HCEC 1CT (cell line): ENCODE measurements around the gene CTSO.
A peak's percentile ranks its signal among the peaks of the same experiment; 100 is the strongest.

Source experiments
- DNase-seq: peaks from one replicate; pipeline ENCODE4 v3.0.0-alpha.2; 2017

Gene CTSO, protein sequence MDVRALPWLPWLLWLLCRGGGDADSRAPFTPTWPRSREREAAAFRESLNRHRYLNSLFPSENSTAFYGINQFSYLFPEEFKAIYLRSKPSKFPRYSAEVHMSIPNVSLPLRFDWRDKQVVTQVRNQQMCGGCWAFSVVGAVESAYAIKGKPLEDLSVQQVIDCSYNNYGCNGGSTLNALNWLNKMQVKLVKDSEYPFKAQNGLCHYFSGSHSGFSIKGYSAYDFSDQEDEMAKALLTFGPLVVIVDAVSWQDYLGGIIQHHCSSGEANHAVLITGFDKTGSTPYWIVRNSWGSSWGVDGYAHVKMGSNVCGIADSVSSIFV

DNA sequence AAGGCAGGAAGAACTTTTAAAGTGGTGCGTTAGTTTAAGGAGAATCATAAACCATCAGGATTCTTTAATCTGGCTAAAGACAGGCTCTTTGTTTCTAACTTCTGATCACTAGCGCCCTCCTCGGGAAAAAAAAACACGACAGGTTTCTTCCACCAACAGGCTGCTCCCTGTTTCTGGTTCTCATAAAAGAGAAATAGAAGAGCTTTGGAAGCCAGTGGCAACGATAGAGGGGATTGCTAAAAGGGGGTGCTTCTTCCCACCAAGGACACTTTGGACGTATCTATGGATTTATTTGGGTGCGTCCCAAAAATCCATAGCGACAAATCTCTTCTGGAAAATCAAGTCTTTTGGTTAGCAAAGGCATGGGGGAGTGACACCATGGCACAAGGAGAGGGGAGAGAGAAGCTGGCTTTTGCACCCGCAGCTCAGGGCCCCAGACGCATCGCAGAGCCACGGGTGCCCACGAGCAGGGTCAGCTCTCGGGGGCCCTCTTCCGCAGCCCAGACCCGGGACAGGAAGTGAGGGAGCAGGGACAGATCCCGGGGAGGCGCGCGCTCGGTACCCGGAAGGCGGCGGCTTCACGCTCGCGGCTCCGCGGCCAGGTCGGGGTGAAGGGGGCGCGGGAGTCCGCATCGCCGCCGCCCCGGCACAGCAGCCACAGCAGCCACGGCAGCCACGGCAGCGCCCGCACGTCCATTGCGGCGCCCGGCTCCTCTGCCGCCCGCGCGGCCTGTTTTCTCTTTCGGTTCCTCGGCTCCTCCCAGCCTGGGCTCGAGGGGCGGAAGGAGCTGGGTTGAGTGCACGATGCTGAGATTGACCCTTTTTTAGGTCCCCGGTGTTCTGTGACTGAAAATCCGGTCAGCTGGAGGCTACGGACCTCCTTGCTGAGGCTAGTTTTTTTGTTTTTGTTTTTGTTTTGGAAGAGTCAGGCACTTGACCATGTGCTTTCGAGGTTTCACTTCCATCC, at the start of gene CTSO:
Gene CTSO (minus strand): TSS at position 716 of the 967 bp plus-strand sequence. CDS start 19 bp downstream, at position 697.
- DNase-seq = peak; percentile 65

DNA sequence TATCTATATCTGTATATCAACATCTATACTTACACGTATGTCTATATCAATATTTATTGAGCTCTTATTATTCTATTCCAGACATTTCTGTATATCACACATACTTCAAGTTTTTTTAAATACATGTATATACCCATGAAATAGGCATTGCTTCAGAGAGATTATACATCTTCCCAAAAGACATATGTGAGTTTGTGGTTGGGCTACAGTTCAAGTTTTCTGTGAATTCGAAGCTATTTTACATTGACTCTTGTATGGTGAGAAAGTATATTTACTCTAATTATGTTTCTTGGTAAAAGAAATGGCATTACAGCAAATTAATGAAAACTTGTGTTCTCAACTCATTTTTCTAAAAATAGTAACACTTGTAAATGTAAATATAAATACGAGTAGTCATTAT, 46.8 kb upstream of the CTSO start:
- no peak for DNase-seq

DNA sequence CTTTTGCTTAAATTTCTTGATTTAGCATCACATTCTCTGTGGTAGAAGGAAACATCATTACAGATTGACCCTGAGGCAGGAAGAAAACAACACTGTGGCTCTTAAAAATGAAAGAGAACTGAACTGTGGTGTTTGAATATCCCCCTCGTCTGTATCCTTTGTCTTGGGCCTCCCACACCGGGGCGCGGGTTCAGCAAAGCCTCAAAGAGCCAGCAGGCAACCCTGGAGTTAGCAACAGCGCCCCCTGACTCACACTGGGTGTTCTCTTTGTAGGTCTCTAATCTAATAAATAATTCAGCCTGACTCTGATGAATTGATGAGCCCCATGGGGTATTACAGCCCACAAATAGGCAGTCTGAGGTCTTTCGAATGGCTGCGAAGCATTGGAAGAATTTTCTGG, 46.1 kb upstream of the CTSO start:
- no peak for DNase-seq

DNA sequence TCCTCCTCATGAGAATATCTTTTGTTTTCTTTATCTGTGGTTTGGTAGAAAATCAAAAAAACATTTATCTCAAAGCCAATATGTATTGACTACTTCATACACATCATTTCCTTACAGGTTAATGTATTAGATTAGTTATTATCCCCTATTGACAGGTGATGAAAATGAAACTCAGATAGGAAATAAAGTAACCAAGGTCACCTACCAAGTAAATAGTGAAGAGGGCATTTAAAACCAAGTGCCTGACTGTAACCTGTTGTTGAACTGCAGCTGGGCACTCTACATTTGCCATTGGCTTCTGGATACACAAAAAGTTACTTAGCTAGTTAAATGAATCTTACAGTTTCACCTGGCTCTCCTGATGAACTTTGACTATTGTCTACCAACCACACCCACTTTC, 41.4 kb upstream of the CTSO start:
- DNase-seq = no peak

DNA sequence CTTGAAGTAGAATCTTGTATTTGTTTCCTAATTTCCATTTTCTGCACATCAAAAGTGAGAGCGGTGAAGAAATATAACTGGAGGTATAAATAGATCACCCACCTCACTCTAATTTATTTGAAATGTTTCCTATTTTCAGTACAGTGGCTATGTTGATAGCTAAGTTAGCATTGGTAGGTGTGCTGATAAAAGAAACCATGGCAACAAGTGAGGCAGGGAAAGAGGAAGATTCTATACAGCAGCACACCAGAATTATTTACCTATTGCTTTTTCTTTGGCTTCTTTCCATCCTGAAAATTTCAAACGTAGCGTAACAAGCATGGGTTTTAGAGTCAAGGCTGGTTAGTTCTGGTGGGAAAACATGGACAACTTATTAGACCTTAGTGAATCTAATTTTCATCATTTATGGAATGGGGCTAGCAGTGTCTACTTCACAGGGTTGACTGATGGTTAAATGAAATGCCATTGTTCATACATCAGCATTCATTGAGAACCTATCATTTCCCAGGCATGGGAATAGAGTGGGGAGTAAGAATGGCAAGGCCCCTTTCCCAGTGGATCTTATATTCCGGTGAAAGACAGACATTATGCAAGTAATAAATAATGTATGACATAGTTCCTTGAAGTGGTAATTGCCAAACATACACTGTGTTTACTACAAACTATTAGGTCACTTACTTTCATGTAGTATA, 30.6 kb upstream of the CTSO start:
- no peak for DNase-seq

DNA sequence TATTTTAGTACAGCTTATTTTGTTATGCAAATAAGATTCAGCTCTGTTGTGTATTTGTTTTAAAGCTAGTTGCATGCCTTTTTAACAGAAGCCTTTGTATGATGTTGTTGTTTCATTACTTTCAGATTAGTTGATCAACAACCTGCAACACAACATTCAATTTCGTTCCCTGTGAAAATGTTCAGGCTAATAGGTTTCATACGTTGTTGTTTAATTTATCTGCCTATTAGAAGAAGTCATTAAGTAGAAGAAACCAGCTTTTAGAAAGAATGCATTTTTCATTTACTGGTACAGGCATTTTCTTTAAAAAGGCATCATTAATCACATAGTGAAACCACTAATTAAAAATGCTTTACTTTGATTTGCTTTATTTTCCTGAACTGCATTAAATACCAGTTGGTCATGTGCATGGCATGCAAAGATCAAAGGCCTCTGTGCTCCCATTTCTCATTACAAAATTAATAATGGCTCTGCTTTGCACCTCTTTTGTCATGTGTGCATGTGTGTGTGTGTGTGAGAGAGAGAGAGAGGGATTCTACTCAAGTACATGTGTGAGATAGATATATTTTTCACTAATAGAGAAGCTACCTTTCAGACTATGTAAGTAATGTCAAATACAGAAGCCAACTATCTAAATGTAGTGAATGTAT, 29.2 kb upstream of the CTSO start:
- no peak for DNase-seq

DNA sequence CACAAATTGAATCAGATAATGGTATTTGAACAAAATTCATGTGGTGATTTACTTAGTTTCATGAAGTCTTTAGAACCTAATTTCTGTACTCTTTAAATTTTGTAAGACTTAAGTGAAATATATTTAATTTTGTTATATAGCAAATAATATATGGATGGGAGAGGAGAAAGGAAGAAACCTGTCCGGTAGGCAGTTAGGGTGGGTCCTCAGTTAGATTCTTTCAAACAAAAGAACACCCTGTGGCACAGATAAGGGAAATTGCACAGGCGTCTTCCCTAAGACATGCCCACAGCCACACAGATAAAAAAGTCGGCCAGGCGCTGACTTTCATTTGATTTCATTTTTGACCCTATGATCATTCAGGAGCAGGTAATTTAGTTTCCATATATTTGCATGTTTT, 25.1 kb upstream of the CTSO start:
- no peak for DNase-seq

DNA sequence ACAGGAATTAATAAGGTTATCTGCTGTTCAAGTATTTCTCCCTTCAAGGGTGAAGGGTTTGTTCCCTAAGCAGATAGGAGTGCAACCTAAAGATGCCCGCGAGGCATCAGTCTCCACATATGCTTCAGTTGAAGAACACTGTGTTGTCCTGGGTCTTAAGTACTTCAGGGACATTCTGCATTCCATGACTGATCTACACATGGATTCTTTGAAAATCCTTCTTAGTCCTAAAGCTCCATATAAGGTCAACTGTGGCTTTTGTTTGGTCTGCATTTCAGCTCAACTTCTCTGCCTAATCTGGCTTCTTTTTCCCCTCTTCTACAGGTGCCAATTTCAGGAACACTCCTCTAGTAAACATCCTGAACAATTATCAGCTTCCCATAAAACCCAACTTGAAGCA, 21.8 kb upstream of the CTSO start:
- no peak for DNase-seq

DNA sequence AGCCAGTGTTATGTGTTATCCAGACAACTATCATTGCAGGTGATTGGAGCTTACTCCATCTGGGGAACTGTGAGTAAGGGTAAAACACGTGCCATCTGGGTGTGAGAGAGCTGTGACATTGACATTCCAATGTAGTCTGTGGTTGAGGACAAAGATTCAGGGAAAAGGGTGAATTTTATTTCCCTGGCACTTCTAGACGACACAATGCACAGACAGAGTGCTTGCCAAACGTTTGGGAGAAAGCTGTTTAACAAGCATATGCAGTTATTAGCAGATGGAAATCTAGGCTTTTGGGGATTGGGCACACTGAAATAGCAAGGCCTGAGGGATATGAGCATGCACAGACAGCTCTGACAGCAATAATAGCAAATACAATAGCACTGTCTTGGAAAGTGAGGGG, 21.3 kb upstream of the CTSO start:
- no peak for DNase-seq

DNA sequence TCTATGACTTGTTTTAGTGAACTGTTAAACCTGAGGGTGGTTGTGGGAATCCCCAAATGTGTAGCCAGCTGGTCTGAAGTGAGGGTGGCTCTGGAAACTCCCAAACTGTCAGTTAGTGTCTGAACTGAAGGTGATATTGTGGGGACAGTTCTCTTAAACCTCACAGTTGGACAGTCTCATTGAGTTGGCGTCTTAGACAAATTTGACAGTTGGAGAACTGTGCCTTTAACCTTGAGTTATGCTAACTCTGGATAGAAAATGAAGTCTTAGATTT, 20.7 kb upstream of the CTSO start:
- DNase-seq = no peak

DNA sequence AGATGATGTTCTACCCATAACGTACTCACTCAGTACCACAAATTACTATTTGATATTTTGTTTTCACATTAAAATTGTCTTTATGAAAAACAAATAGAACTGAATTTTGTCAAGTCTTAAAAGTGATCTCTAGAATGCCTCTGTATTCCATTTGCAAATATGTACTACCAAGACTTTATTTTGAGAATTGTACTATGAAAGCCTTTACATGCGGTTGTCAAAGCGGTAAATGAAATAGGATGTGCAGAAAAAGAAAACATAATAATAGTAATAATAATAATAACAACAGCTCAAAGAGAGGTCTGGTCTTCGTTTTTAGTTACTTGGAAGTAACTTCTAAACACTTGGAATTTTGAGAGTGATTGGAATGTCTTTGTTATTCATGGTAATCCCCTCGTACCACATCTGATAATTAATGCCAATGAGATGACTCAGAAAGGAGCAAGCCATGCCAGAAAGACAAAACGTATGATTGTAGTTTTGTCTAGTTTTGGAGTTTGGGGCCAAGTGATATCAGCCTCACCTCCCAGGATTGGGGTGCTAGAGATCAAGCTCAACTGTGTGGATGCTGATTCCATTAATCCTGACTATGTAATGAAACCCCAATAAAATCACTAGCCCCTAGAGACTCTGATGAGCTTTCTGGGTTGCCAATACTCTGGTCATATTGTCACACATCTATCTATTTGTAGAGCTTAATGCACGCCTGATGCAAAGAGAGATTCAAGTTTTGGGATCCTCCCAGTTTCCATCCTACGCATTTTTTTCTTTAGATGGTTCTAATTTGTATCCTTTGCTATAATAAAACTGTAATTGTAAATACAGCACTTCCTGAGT, 20.2 kb upstream of the CTSO start:
- DNase-seq = peak; percentile 33

DNA sequence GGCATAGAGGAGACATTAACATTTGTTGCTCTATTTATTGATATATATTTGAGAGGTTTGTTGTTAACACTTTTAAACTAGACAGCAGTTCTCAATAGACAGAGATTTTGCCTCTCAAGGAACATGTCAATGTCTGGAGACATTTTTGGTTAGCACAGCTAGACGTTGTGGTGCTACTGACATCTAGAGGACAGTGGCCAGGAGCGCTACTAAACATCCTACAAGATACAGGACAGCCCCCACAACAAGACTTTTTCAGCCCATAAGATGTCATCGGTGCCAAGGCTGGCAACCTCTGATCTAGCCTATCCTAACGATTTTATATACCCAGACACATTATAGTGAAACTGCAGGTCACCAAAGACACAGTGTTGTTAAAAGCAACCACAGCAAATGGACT, 18.4 kb upstream of the CTSO start:
- DNase-seq = peak; percentile 27

DNA sequence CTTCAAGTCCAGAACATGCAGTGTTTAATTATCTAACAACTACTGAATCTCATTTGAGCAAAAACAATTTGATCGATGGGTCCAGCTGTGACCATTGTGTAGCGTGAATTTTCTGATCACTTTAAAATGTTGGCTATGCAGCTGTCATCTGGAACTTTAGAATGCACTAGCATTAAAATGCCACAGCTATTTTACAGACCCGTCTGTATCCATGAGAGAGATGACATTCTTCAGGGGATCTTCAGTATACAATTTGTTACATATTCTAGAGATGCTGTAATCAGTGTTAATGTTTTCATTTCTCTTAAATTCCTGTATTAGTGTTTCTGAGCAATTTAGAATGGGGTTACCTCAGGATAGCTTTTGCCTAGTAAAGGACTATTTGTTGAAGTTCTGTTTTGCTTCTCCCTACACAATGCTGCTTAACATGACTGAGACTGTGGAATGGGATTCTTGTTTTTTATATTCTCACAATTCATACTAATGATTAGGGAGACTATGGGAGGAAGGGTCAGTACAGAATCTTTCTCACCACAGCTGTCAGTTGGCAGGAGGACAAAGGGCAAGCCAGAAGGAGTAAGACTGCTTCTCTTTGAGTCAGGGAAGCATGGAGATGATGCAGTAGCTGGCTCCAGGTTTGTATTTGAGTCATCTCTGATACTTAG, 13.2 kb upstream of the CTSO start:
- DNase-seq = peak; percentile 25

DNA sequence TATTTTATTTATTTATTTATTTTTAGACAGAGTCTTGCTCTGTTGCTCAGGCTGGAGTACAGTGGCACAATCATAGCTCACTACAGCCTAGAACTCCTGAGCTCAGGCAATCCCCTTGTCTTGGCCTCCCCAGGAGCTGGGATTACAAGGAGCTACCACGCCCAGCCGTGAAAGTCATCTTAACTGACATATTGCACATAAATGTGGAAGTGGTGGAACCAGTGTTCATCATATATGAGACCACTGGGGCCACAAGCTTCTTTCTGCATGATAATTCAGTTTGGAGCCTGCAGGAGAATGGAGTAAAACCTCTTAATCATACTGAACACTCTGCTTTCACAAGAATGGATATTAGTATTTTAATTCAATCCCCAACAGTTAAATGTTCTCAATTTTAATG, 12.5 kb upstream of the CTSO start:
- DNase-seq = no peak

DNA sequence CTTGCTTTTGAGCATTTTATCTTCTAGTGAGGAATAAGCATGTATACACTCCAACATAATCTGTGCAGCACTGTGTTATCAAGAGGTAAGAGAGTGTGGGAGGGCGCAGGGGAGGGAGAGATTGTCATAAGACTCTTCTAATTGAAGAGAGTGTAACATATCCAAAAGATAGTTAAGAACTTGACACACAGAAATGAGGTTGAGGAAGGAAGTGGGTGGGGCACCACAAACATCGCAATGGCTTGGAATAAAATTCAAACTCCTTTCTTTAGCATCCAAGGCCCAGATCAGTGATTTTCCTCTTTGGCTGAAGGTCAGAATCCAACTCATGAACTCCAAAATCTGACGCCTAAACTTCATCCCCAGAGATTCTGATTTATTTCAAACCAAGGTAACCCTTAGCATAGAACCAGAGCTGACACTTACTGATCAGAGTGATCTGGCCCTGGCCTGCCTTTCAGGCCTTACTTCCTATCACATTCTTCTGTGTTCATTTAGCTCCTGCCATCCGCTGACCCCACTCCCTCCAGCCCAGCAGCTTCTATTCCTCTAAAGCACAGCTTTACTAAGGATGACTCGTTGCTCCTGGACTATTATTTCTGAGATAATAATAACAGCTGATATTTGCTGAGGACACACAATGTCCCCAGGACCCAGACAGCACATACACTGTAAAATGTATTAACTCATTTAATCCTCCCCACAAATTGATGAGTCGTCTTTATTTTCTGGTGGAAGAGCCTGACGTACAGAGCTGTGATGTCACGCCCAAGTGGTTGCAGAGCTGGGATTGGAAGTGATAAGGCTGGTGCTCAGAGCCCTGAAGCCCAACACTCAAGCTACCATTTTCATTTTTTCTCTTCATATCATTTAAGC, 10.6 kb upstream of the CTSO start:
- no peak for DNase-seq

DNA sequence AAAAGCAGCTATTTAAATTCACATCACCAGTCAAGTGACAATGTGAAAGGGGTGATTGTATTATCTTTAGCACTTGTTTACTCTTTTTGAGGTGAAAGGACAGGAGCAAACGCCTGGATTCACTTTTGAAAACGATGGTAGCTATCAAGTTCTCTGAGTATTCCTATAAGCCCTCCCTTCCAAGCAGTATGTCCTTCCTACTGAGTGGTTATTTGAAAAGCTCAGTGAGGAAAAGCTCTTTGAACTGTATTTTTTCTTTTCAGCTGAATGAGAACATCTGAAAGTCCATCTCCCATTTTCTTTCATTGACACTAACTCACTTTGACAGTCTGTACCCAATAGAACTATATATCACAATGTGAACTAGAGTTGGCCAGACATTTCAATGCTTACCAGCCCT, 9.1 kb upstream of the CTSO start:
- no peak for DNase-seq

DNA sequence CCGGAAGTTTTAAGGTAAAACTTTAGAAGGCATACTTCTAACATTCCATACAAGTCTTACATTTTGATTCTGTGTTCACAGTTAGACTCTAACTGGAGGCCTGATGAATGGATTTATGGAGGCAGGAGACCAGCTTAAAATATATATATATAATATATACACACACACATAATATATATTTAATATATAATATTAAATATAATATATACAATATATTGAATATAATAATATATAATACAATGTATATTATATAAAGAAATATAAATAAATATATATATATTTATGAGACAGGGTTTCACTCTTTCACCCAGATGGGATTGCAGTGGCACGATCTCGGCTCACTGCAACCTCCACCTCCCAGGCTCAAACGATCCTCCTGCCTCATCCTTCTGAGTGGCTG, 7.9 kb upstream of the CTSO start:
- no peak for DNase-seq

DNA sequence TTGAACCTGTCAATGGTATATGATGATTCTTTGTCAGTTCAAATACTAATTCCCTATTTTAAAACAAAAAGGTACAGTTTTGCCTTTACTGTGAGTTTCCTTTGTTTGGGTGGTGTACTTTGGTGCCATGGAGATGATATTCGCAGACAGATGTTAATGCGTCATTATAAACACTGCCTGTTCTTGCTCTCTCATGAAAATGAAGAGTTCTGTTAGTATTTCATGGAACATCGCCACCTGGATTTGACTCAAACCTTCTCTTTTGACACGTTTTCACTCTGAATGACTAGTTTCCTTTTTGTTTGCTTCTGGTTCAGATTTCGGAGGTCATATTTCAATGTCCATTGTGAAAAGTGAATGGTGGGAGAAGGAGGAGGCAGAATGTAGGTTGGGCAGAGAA, 6.9 kb upstream of the CTSO start:
- peak; percentile 61 for DNase-seq

DNA sequence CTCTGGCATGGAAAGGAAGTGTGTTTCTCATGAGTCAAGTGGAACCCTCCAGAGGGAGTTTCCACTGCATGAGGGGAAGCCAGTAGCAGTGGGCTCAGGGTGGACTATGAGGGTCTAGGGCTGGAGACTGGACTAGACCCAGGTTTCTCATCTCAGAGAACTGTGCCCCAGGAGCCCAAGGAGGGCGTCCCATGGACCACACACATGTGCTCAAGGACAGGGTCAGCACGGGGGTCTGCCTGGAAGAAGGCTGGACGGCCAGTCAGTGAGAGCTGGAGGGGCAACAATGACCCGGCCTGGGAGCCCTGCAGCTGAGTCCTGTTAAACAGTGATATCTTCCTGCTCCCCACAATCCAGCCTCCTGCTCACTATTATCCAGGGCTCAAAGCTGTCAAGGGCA, 5.8 kb upstream of the CTSO start:
- DNase-seq = no peak

DNA sequence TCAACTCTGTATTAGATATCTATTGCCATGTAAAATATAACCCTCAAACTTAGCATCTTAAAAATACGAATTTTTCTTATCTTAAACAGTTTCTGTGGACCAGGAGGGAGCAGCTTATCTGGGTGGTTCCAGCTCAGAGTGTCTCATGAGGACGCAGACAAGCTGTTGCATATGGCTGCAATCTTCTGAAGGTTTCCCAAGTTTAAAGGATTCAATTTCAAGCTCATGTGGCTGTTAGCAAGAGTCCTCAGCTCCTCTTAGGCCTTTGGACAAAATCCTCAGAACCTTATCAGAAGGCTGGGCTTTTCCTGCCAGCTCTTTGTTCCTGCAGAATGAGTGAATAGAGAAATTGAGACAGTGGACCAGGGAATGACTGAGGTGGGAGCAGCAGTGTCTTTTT, 2.8 kb upstream of the CTSO start:
- DNase-seq = no peak

DNA sequence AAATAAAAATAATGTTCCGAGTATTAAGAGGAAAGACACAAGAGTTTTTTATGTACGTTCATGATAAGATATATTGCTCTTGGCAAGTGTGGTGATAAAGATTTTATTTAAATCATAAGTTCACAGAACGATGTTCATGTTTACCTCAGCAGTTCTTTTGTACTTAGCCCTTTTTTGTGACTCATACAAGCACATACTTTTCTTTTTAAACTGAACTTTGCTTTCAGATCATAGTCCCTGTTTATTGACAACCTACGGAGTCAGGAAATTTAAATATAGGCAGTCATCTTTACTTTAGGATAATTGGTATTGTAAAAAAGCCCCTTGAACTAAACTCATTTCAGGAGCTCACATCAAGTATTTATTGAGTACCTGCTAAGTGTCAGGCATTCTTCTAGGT, 1.3 kb upstream of the CTSO start:
- no peak for DNase-seq
